GM19452 (cell line): Measurements from ENCODE around the gene GRIN2D.

Source experiments
- ATAC-seq: cut with Tn5 transposase; IDR thresholded peaks from one replicate; pipeline ENCODE4 v1.9.1; 2021; ENCODE audit not compliant: unreplicated experiment

Gene GRIN2D

DNA sequence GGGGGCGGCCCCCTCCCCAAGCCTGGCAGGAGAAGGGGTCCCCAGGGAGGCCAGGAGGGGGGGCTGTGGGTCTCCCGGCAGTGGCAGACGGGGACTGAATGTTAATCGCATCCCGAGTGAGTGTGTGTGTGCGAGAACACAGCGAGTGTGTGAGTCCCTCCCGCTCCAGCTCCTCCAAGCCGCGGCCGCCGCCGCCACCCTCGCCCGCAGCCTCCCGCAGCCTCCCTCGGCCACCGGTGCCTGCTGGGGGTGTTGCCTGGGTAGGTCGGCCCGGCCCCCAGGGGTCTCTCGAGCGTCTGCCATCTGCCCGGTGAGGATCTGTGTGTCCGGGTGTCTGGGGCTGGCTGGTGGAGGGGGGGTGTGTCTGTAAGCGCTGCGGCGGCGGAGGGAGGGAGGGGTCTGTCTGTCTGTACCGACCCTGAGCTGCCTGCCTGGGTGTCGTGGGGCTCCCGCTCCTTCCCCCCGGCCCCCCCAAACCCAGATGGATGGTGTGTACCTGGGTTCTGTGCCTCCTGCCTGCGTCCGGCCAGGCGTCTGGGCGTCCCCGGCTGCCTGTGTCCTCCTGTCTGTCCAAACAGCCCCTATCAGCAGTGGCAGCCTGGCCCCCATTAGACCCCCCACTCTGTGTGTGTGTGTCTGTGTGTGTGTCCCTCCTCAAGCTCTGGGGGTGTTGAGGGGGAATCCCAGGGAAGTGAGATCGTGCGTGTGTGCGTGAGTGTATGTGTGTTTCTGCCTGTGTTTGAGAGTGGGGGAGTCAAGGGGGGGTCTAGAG, at the start of gene GRIN2D:
Gene GRIN2D, plus strand, starts transcription at position 110 of the 772 bp plus-strand sequence. CDS start 4,725 bp downstream, outside the sequence.
- no peak for ATAC-seq

DNA sequence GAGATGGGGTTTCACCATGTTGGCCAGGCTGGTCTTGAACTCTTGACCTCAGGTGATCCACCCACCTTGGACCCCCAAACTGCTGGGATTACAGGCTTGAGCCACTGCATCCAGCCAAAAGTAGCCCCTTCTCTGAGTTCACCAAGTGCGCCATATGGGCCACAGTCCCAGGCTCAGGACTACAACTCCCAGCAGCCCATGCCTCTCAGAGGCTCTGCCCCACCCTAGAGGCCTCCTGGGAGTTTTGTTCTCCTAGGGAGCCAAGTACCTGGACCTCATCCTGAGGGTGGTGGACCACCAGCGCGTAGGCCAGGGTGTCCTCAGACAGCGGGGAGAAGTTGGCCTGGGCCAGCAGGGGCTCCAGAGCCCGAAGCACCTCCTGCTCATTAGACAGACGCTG, 48.6 kb upstream of the GRIN2D start:
- ATAC-seq = no peak

DNA sequence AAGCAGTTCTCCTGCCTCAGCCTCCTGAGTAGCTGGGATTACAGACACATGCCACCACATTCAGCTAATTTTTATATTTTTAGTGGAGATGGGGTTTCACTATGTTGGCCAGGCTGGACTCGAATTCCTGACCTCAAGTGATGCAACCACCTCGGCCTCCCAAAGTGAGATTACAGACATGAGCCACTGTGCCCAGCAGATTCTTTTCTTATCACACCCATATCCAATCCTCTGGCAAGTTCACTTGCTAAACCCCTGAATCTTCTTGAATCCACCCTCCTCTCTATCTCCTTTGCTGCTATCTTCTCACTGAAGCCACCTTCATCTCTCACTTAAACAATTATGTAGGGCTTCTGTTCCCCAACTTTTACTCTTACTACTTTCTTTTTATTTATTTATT, 47.3 kb upstream of the GRIN2D start:
- no peak for ATAC-seq

GRCh38 chr19:48348045-48348444, 45.4 kb upstream of the GRIN2D start:
- no peak for ATAC-seq

DNA sequence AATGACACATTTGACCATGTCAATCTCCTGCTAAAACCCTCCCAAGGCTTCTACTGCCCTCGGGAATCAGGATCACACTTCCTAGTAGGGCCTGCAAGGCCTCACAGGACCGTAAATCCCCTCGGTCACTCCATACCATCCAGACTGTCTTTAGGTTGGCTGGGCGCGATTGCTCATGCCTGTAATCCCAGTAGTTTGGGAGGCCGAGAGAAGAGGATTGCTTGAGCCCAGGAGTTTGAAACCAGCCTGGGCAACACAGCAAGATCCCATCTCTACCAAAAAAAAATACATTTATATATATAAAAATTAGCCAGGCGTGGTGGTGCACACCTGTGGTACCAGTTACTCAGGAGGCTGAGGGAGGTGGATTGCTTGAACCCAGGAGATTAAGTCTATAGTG, 44.7 kb upstream of the GRIN2D start:
- ATAC-seq = no peak

- no peak for ATAC-seq
These were observed 42.6 kb upstream of the GRIN2D start for GRCh38 chr19:48350856-48351255.

DNA sequence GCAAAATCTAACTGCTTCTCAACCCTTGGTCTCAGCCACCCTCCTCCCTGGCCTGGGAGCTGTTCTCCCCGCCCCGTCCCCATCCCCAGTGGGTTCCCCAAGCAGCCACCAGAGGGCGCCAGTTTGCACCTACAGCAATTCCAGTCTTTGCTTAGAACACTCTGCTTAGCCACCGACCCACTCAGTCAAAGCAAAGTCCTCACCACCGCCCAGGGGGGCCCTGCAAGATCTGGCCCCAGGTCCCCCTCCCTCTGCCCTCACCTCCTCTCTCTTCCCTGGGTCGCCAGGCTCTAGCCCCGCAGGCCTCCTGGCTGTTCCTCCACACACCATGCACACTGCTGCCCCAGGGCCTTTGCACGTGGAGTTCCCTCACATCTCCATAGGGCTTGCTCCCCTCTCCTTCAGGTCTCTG, 42.1 kb upstream of the GRIN2D start:
- ATAC-seq = no peak

GRCh38 chr19:48353677-48354076, 39.8 kb upstream of the GRIN2D start:
- ATAC-seq = no peak

- ATAC-seq = no peak
These were observed 39.0 kb upstream of the GRIN2D start for GRCh38 chr19:48354332-48354992.

DNA sequence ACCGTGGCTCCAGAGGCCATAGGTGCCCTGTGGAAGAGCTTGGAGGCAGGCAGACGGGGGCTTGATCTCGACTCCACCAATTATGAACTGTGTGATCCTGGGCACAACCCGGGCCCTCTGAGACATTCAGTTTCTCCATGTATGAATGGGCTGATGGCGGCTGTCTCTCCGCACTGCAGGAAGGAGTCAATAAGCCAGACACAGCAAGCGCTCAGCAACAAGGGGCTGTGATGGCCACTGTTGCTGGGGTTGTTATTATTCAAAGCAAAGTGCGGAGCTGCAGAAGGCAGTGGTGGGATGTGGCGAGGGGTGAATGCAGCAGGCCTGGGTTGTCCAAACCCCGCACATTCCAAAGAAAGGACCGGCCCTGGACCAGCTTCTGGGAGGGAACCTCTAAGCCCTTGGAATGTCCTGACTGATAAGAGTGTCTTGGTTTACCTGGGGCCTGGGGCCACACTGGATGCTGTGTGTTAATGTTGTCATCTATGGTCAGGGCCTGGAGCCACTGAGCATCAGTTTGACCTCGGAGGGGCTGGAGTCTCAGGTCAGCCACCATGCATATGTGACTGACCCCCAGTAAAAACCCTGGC, 38.0 kb upstream of the GRIN2D start:
- ATAC-seq = no peak

DNA sequence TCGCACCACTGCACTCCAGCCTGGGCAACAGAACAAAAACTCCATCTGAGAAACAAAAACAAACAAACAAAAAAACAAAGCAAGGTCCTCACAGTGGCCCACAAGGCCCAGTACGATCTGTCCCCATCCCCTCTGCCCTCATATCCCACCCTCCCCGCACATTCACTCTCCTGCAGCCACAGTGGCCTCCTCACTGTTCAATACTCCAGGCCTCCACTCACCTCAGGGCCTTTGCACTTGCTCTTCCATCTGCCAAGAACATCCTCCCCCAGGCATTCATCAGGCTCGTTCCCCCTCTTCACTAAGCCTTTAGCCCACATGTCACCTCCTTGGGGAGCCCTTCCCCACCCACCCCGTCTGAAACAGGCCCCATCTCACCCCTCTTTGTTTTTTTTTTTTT, 34.3 kb upstream of the GRIN2D start:
- ATAC-seq = no peak

DNA sequence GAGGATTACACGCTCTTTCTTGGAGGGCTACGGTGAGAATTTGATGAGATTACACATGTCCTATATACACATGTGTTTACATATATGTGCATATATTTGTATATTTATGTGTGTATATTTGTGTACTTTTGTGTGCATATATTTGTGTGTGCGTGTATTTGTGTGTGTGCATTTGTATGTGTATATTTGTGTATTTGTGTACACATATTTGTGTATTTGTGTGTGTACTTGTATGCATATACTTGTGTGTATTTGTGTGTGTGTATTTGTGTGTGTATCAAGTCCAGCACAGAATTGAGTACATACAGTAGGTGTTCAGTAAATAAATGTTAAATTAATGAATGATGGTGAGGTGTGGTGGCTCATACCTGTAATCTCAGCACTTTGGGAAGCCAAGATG, 31.6 kb upstream of the GRIN2D start:
- ATAC-seq = no peak

DNA sequence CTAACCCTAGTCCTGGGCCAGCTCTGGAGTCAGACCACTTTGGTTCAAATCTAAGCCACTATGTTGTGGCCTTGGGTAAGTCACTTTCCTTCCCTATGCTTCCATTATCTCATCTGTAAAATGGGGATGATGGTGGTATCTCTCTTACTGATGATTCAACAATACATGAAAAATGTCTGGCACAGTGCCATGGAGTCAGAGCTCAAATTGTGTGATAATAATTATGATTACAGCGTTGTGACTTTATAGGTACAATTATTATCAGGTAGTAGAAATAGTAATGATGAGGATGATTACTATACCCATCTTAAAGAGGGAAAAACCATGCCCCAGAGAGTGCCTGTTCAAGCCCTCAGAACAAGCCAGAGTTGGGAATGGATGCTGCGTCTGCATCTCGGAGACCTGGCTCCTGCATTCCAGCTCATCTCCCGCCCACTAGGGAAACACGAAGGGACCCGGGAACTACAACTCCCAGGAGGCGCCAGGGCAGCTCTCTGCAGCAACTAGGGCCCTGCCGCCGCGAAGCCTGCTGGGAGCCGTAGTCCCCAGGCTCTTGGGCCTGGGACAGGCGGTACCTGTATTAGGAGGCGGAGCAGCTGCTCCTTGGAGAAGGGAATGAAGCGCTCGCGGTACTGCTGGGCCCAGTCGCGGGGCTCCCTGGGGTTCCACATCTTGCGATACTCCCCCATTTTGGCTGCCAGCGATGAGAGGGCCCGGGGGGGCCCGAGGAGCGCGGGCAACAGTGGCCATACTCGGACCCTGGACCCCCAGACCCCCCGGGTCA, 30.6 kb upstream of the GRIN2D start:
- ATAC-seq = peak; percentile 61

GRCh38 chr19:48363500-48363809, 30.0 kb upstream of the GRIN2D start:
- ATAC-seq = peak; percentile 9

DNA sequence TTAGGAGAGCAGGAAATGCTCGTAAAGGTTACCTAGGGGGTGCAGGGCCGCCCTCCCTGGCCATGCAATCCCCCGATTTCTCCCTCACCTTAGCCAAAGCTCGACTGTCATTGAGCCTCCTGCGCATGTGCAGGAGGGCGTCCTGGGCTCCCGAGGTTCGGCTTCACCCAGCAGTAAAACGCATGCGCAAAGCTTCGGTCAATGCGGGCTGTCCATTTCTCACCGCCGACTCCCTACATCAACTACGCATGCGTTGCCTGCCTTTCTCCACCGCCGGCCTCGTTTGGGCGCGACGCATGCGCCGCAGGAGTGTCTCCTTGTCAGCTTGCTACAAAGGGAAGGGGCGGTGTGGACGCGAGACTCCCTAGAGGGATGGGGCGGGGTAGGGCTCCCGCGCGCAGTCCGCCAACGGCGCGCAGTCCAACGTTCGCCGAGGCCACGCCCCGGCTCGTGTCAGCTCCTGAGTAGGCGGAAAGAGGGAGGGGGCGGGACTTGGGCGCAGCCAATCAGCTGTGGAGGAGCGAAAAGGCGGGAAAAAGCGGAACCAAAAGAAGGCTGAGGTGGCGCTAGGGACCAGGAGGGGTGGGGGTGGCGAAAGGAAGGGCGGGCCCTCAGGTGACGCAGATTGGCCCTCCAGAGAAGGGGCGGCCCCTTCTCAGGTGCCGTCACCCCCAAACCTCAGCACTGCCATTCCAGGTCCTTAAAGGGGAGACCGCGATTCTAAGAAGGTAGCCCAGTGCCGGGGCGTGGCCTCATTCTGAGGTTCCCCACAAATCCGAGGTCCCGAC, 29.5 kb upstream of the GRIN2D start, which contains the start of the genes SYNGR4 and TMEM143:
Gene SYNGR4, plus strand, starts transcription at position 558 of the 788 bp plus-strand sequence. CDS start 1,476 bp downstream, outside the sequence.
Gene TMEM143, minus strand, starts transcription at position 131 of the 788 bp plus-strand sequence. Its CDS starts 20 bp downstream, at position 111.
- peak; percentile 82 for ATAC-seq

DNA sequence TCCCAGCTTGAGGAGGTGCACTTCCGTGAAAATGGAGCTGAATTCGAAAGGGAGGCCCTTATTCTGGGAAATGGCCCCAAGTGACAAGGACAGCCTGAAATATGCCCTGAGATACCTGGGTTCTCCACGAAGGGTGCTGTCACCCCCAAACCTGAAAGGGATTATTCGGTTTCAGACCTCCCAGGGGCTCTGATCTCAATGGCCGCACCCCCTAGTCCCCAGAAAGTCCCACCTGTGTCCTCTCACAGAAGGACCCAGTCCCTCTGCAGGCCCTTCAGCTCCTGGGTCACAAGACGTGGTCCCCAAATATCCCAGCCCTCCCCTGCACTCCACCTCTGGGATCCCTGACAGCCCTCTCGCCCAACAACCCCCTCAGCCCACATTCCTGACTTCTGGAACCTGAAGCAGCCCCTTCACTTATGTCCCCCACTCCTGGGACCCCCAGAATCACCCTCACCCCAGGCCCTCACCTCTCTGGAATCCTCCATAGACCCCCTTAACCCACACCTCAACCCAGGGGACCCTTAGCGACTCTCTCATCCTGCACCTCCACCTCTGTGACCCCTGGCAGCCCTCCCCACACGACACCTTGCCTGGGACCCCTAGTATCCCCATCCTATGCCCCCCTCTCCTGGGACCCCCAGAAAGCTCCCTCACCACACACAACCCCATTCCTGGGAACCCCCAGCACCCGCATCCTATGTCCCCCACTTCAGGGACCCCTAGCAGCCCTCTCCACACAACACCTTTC, 28.7 kb upstream of the GRIN2D start:
- ATAC-seq = no peak

GRCh38 chr19:48365602-48366001, 27.9 kb upstream of the GRIN2D start:
- ATAC-seq = no peak

- ATAC-seq = no peak
These were observed 25.6 kb upstream of the GRIN2D start for GRCh38 chr19:48367855-48368254.

- no peak for ATAC-seq
These were observed 24.5 kb upstream of the GRIN2D start for GRCh38 chr19:48368936-48369335.

GRCh38 chr19:48370955-48371354, 22.5 kb upstream of the GRIN2D start:
- ATAC-seq = no peak
